ENCODE measurements around the gene PAPSS1.

DNA sequence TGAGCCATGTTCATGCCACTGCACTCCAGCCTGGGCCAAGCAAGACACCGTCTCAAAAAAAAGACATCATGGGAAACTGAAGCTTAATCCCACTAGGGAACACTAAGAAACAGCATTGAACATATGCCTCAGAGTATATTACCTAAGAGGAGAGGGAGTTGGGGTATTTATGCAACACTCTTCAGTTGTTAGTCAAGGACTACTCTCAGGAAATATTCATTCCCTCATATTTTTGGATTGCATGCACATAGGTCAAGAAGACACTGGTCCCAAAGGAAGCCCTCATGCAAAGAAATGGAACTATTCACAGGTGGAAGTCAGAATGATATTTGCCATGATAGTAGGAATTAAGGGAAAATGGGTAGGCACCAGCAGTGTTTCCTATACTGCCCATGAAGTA lies 22.8 kb upstream of the PAPSS1 start:
- TF ChIP-seq, protein P1, sequence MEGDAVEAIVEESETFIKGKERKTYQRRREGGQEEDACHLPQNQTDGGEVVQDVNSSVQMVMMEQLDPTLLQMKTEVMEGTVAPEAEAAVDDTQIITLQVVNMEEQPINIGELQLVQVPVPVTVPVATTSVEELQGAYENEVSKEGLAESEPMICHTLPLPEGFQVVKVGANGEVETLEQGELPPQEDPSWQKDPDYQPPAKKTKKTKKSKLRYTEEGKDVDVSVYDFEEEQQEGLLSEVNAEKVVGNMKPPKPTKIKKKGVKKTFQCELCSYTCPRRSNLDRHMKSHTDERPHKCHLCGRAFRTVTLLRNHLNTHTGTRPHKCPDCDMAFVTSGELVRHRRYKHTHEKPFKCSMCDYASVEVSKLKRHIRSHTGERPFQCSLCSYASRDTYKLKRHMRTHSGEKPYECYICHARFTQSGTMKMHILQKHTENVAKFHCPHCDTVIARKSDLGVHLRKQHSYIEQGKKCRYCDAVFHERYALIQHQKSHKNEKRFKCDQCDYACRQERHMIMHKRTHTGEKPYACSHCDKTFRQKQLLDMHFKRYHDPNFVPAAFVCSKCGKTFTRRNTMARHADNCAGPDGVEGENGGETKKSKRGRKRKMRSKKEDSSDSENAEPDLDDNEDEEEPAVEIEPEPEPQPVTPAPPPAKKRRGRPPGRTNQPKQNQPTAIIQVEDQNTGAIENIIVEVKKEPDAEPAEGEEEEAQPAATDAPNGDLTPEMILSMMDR (IDR thresholded peaks at IDR 0.05), result no peak
- TF ChIP-seq POLR2A (IDR thresholded peaks at IDR 0.05) (no peak), POLR2AphosphoS5 (IDR thresholded peaks at IDR 0.05) (no peak), EP300 (IDR thresholded peaks at IDR 0.05) (no peak)
